ENCODE results near the gene AGO1.
"Not testable (repeated sequence)": the region's sequence is repeated elsewhere in the genome, so short reads cannot be mapped to it uniquely, and the experiment has no call there.

AGO1 gene

GRCh38 chr1:35870651-35871309 lies 12.2 kb upstream of the AGO1 start:
- DNase-seq = no peak

- DNase-seq = no peak
These were observed 9.7 kb upstream of the AGO1 start for GRCh38 chr1:35873243-35873750.

- DNase-seq = not testable (repeated sequence)
These were observed 8.9 kb upstream of the AGO1 start for GRCh38 chr1:35874115-35874514.

GRCh38 chr1:35876988-35877387 lies 6.0 kb upstream of the AGO1 start:
- DNase-seq = no peak

GRCh38 chr1:35881850-35882273 lies 1.1 kb upstream of the AGO1 start:
- no peak for DNase-seq

GRCh38 chr1:35882586-35882944 lies 444 bp upstream of the AGO1 start:
- no peak for DNase-seq

- DNase-seq = peak; percentile 28
These were observed 659 bp downstream of the AGO1 start for GRCh38 chr1:35883635-35884101.

GRCh38 chr1:35884934-35885333 lies 1.9 kb downstream of the AGO1 start:
- no peak for DNase-seq

GRCh38 chr1:35885961-35886558 lies 3.1 kb downstream of the AGO1 start:
- DNase-seq = no peak

GRCh38 chr1:35886577-35887431 lies 3.8 kb downstream of the AGO1 start:
- DNase-seq = no peak

GRCh38 chr1:35887508-35887907 lies 4.5 kb downstream of the AGO1 start:
- DNase-seq = no peak

GRCh38 chr1:35888255-35888654 lies 5.2 kb downstream of the AGO1 start:
- no peak for DNase-seq

GRCh38 chr1:35888981-35889380 lies 6.0 kb downstream of the AGO1 start:
- not testable (repeated sequence) for DNase-seq

GRCh38 chr1:35893051-35893879 lies 10.3 kb downstream of the AGO1 start:
- DNase-seq = no peak

- peak; percentile 5 for DNase-seq
These were observed 11.2 kb downstream of the AGO1 start for GRCh38 chr1:35894183-35894582.

- DNase-seq = no peak
These were observed 11.6 kb downstream of the AGO1 start for GRCh38 chr1:35894656-35895055.

GRCh38 chr1:35899941-35900340 lies 16.9 kb downstream of the AGO1 start:
- no peak for DNase-seq

- DNase-seq = no peak
These were observed 18.2 kb downstream of the AGO1 start for GRCh38 chr1:35901235-35901634.

- no peak for DNase-seq
These were observed 19.7 kb downstream of the AGO1 start for GRCh38 chr1:35902671-35903070.

GRCh38 chr1:35914717-35915116 lies 31.7 kb downstream of the AGO1 start:
- DNase-seq = no peak

GRCh38 chr1:35915693-35916092 lies 32.7 kb downstream of the AGO1 start:
- no peak for DNase-seq

- DNase-seq = no peak
These were observed 40.8 kb downstream of the AGO1 start for GRCh38 chr1:35923791-35924221.

GRCh38 chr1:35924838-35925237 lies 41.8 kb downstream of the AGO1 start:
- no peak for DNase-seq
